DOHH2 (cell line): ENCODE measurements around the gene UBIAD1.

Source experiments
- CTCF ChIP-seq: fragments of 200-600 bp; sonication (generic); IDR thresholded peaks from one replicate; pipeline ENCODE4 v1.5.1; 2014; ENCODE audit warnings: antibody characterized with exemption, mild to moderate bottlenecking, low read depth, low read length; ENCODE audit not compliant: poor library complexity, severe bottlenecking
- EZH2phosphoT487 ChIP-seq: fragments of 200-600 bp; sonication (generic); IDR thresholded peaks from 2 replicates; pipeline ENCODE4 v1.6.1; 2017; ENCODE audit warnings: borderline replicate concordance, mild to moderate bottlenecking, antibody characterized with exemption, low read length, moderate library complexity, mixed read lengths

GRCh38 chr1:11331945-11332546 is 59.0 kb downstream of the UBIAD1 start:
- TF ChIP-seq EZH2phosphoT487 (no peak), CTCF (no peak)
